GM18868 (cell line): Measurements from ENCODE around the gene FCER1G.

Experiments used
- ATAC-seq: cut with Tn5 transposase; IDR thresholded peaks from one replicate; pipeline ENCODE4 v1.9.1; 2021; ENCODE audit warnings: mild to moderate bottlenecking, moderate library complexity; ENCODE audit not compliant: unreplicated experiment

The FCER1G gene

DNA sequence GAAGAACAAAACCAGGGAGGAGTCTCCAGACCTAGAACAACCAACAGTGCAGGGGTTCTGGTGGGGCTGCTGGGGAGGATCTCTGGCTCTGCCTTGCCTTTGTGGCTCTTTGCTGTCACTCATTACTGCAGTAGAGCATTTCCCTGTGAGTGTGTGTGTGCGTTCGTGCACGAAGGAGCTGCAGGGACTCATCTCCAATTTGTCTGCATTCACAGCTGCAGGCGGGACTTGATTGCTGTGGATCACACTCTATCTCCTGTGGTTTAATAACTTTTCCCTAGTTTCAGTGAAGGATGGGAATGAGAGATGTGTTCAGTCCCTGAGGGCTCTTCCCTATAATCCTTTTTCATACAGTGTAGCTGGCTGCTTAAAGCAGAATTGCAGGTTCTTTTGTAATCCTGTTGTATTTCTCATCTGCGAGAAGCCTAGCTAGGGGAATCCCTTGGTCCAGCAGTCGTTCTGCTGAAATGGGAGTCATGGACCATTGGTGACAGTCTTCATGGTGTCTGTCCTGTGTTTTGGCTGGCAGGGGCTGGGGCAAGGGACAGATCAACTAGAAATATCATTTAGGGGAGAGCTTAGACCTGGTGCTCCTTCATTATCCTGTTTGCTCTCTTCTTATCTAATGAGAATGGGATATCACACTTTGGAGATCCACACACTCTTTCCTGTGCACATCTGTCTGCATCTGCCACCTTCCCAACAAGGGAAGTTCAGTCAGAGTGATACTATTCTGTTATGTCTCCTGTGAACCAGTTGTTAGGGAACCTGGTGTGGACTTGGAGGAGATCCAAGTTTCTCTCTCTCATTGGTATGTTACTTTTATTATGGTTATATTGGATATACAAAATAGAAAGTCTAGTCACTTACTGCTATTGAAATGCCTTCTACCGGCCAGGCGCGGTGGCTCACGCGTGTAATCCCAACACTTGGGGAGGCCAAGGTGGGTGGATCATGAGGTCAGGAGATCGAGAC lies 46.5 kb downstream of the FCER1G start:
- ATAC-seq, result peak; percentile 63

DNA sequence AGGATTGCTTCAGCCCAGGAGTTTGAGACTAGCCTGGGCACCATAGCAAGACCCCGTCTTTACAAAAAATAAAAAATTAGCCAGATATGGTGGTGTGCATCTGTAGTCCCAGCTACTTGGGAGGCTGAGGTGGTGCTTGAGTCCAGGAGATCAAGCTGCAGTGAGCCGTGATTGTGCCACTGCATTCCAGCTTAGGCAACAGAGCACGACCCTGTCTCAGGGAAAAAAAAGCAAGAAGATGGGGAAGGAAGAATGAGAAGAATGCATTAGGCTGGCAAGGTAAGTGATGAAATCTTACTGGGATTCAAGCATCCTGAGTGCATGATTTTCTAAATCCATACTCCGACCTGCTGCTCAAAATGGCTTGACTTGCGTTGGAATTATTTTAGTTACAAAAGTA lies 50.2 kb downstream of the FCER1G start:
- no peak for ATAC-seq

DNA sequence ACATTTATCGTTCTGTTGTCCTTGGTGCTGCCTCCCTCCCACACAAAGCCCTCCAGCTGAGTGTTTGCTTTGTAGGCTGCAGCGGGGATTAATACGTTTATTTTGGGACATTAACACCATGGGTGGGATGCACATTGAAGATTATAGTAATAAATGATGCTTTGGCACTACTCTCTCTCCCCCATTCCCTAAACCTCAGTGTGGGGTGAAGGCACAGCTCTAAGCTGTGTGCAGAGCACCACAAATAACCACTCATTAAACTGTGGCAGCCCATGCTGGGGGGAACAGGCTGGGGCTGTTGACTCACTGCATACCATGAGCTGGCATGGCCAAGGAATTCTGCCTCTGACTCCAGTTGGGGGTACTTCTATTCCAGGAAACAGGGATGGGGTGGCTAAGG lies 51.1 kb downstream of the FCER1G start:
- ATAC-seq, result no peak

DNA sequence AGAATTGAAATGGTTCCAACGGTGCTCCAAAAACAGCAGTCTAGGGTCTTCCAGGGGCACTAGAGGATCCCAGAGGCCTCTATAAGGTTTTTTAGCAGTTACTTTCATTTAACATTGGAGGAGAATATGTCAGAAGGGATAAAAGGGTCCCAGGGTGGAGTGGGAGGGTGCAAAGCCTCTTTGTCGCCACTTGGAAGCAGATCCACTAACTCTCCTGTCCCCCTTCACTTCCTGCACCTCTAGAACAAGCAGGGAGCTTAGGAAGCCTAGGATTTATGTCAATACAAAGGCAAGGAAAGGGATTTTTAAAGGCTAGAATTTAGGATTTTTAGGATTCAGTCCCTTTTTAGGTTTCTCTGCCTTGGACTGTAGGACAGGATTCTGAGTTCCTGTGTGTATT lies 51.7 kb downstream of the FCER1G start:
- ATAC-seq, result no peak

DNA sequence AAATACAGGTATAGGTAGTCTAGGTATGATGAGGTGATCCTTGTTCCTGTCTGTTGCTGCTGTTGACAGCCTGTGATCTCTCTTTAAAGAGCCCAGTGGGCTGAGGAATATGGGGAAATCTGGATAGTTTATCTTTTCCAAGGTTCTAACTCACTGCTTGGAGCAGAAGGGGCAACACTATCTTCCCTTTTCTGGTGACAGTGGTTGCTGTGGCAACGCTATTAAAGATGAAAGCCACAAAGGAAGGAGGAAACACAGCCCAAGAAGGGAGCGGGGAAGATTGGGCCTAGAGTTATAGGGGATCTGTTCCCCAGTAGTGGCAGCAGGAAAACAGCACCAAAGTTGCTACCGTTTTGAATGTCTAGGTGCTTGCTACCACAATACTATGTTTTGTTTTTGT lies 52.2 kb downstream of the FCER1G start:
- no peak for ATAC-seq
